ENCODE data around the gene NT5DC1.

DNA sequence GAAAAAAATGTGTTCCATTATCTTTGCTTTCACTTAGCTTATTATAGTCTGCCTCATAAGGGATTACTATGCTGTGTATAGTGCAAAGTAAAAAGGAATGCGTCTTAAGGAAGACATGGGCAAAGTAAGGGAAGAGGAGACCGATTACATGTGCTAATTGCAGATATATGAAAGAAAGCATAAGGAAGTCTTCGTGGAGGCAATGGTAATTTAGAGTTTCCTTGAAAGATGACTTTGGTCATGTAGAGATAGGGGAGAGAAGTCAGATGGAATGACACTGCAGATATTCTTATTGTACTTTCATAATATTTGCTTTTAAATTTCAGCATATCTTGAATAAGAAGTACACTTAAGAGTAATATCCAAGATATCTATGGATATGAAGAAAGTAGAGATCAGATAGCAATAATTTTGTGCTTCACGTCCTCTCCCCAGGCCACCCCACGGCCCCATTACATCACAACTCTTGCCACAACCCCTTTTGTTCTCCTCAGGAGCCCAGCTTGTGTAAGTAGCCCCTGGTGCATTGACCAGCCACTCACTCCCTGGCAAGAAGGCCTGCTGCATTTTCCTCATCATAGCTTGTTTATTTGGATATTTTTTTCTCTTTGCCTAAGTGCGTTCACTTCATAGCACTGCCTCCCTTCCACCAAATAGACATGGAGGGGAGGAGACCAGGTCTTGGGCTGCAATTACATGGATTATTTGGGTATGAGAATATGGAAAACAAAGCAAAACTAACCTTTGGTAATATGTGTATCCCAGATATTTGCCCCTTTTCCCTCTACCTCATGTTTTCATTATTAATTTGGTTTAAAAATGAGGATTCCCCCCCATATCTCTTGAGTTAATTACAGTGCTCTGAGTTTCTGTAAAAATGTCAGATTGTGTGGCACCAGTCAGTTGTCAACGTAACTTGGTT is 56.0 kb downstream of the NT5DC1 start:
- TF ChIP-seq EZH2phosphoT487 (IDR thresholded peaks at IDR 0.05; ENCODE audit: low read length) (no peak), CTCF (IDR thresholded peaks at IDR 0.05; ENCODE audit: low read length) (no peak), EZH2 (optimal IDR thresholded peaks at IDR 0.05; ENCODE audit: low read depth, low read length) (no peak)
